GM19035 (cell line): ENCODE results near the gene COPS3.

ENCODE experiments used
- ATAC-seq: cut with Tn5 transposase; IDR thresholded peaks from one replicate; pipeline ENCODE4 v1.9.1; 2021; ENCODE audit not compliant: unreplicated experiment

Gene COPS3

GRCh38 chr17:17246879-17247278 lies 34.2 kb downstream of the COPS3 start:
- ATAC-seq, result no peak

DNA sequence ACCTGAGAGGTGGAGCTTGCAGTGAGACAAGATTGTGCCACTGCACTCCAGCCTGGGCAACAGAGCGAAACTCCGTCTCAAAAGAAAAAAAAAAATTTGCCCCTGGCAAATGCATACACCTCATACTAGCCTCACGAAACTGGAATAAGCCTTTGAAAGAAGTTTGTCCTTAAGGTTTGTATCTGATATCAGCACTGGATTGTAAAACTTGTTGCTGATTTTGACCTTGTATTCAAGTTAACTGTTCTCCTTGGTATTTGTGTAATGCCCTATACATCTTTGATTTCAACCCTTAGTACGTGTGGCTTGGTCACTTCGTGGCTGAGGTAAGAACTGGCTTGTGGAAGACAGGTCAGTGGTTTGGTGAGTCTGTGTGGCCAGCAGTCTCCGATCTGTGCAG lies 37.9 kb downstream of the COPS3 start:
- no peak for ATAC-seq

DNA sequence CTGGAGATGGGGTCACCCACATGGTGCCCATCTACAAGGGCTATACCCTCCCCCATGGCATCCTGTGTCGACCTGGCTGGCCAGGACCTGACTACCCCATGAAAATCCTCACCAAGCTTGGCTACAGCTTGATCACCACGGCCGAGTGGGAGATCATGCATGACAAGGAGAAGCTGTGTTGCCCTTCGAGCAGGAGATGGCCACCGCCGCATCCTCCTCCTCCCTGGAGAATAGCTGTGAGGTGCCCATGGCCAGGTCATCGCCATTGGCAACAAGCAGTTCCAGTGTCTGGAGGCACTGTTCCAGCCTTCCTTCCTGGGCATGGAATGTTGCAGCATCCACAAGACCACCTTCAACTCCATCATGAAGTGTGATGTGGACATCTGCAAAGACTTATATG lies 38.8 kb downstream of the COPS3 start:
- no peak for ATAC-seq

GRCh38 chr17:17241656-17242055 lies 39.4 kb downstream of the COPS3 start:
- no peak for ATAC-seq

GRCh38 chr17:17239832-17240231 lies 41.2 kb downstream of the COPS3 start:
- no peak for ATAC-seq

- peak; percentile 83 for ATAC-seq
Measured at GRCh38 chr17:17237026-17237799, 43.8 kb downstream of the COPS3 start, which contains the start of gene FLCN. TSS of gene FLCN (minus strand) at chr17:17237168. CDS start at chr17:17228137, 9,031 bp downstream.

DNA sequence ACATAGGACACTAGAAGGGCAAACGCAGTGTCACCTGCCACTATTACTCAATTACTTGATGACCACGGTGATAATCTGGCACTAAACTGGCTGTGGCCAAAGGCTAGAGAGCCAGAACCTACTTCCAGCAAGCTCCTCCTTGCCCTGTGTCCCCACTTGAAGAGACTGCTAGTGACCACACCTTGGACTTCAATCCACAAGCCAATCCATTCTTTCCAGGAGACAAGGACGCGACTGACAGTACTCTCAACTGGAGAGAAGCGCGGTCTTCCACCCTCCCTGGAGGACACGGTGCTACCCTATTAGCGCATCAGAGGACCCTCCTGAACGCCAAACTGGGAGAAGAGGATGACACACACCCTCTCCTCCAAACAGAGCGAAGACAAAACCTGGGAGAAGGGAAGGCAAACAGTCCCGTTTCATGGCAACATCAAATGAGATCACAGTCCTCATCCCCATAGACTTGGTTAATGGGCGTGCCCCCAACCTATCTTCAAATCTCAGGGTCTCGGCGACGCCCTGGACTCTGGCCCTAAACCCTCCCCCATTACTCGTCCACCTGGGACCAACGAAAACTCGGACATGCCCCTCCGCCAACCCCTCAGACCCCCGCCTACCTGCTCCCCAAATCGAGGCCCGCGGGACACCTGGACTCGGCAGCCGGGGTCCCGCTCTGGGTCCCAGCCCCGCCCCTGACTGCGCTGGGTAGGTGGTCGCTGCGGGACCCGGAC lies 44.6 kb downstream of the COPS3 start:
- peak; percentile 32 for ATAC-seq

GRCh38 chr17:17235212-17236174 lies 45.6 kb downstream of the COPS3 start:
- ATAC-seq, result no peak

DNA sequence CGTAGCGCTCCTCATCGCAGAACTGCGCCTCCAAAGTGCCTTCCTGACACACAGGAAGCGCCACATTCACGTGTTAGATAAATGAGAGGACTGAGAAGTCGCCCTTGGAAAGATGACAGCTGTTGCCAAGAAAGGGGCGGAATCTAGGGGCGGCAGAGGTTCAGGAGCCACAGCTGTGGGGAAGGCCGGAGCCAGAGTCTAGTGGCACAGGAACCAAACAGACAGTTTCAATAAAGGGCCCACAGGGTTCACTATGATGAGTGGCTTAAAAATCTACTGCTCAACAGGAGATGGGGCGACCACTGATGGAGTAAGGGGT lies 48.8 kb downstream of the COPS3 start:
- no peak for ATAC-seq

DNA sequence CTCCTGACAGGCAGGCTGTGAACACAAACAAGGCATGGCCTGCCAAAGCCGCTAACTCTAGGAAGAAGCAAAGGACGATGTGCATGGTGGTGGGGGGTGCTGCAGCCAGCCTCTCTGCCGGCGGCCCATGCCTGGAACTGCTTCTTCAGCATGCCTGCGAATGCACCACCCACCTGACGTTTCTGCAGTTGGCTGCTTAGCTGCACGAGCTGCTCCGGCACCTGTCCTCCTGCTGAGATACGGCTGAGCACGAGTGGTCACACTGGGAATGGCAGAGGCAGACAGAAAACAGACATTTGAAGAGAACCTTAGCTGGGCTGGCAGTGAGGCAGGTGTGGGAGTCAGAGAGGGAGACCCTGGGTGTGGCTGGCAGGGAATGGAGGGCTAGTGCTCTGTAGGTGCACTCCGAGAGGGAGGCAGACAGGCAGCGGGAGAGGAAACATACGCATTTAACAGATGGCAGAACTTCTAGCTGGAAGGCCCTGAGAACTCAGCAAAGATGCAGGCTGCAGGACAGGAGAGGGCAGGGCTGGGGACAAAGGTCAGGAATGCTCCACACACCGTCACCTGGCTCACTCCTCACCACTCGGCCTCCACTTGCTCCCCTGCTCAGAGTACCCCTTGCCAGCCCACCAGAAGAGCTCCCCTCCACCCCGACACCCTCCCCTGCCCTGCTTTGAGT lies 49.3 kb downstream of the COPS3 start:
- ATAC-seq, result no peak

DNA sequence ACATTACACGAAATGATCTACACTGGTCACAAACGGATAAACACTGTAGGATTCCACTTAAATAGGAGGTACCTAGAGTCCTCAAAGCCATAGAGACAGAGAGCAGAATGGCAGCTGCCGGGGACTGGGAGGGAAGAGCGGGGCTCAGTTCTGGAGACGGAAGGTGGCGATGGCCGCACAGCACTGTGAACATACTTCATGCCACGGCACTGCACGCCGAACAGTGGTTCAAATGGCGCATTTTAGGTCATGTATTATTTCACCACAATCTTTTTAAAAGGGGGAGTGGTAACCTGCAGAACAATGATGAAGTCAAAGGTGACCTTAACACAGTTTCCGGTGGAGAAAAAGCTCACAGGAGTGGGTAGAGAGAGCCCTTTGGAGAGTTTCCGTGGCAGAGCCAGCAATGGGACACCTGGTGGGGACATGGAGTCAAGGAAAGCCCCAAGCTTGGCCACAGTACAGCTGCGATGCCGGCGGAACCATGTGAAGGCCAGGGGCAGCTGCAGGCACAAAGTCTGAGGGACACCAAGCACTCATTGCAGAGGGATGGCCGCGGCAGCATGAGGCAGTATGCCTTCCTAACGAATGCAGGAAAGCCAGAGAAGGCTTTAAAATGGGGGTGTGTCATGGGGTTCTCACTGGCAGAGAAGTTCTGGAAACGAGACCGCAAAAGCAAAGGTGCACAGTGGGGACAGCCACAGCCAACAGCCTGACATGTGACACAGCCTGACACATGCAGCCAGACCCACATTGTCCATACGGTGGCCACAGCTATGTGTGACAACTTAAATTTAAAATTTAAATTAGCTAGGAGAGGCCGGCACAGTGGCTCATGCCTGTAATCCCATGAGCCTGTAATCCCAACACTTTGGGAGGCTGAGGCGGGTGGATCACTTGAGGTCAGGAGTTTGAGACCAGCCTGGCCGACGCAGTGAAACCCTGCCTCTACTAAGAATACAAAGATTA lies 51.3 kb downstream of the COPS3 start:
- no peak for ATAC-seq

- ATAC-seq, result no peak
Measured at GRCh38 chr17:17228521-17229279, 52.3 kb downstream of the COPS3 start.

DNA sequence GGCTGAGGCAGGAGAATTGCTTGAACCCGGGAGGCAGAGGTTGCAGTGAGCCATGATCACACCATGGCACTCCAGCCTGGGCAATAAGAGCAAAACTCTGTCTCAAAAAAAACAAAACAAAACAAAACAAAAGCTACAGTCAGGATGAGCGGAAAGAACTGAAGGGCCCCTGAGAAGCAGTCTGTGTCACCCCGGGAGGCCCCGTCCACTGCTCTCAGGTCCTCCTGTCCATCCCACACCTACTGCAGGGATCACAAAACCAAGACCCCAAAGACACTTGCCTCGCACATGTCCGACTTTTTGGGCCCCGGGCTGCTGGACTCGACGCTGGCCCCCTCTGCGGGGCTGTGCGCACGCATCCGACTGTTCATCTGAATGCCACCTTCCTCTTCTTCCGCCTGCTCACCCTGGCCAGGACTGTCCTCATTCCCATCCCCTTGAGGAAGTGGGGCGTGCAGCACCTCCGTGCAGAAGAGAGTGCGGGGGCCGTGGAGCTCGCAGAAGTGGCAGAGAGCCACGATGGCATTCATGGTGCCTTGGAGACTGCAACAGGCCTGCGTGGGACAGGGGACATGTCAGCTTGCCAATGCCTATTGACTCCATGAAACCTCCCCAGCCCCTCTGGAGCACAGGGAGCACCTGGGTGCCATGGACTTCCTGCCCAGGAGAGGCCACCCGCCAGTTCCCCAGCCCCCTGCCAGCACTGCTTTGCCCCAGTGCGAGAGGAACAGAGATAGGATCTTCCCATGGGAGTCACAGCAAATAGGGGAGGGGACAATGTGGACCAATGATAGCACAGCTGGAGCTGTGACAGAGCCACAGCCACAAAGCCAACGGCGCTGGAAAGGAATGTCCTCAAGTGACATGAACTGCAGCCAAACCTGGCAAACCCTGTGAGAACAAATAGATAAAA lies 53.2 kb downstream of the COPS3 start:
- no peak for ATAC-seq

GRCh38 chr17:17226451-17227265 lies 54.4 kb downstream of the COPS3 start:
- no peak for ATAC-seq

DNA sequence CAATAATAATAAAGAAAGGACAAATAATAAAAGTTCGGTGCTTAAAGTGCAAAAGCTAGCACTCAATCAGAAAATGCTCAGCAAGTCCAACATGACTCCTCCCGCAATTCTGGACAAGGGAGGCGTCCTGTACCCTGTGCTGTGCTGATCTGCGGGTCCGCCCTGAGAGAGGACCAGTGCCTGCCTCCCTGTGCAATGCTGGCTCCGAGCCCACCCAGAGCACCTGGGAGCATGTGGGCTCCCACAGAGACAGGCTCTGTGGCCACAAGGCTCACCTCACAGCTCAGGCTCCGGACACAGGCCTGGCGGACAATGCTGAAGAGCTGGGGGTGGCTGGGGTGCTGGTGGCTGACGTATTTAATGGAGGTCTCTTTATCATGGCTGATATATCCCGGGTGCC lies 55.1 kb downstream of the COPS3 start:
- ATAC-seq, result no peak

- no peak for ATAC-seq
Measured at GRCh38 chr17:17224137-17224536, 56.9 kb downstream of the COPS3 start.

DNA sequence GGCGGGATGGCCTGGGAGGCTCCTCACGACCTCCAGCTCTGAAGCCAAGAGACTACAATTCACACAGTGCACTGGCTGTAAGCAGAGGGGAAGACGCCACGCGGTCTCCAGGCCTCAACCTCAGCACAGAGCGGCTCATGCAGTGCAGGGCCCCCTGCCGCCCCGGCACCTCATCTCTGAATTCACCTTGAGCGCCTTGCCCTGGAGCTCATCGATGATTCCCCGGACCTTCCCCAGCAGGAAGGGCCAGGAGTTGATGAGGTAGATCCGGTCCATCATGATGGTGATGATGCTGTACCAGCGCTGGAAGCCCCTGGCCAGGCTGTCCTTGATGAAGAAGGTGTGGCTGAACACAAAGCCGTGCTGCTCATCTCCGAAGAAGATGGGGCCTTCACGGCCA lies 57.3 kb downstream of the COPS3 start:
- ATAC-seq, result no peak
